ENCODE measurements around the gene CALD1. TPM values are rescaled to one million over a fixed set of nuclear protein-coding genes. Genes with fewer than 3 reads are reported as not detected.

CALD1 gene
- total RNA-seq, 6 experiments from 2014 or later: 1,066 to 1,726 (median 1,102) TPM

- peak overlapping the region; percentile 71 for H3K27ac Mint-ChIP-seq
- peaks cover 68% of the 10 kb centered on the region for H3K4me1 Mint-ChIP-seq (ENCODE audit: low read depth)
- peak overlapping the region; percentile 72 for H3K4me3 Mint-ChIP-seq
These were observed 8.8 kb downstream of the CALD1 start for GRCh38 chr7:134788191-134788590.

GRCh38 chr7:134789967-134790685 lies 10.7 kb downstream of the CALD1 start:
- Mint-ChIP-seq H3K36me3 (ENCODE audit: low read depth) (peaks cover 78% of the 10 kb centered on the region), H3K27ac (peak overlapping the region; percentile 67), H3K4me1 (ENCODE audit: low read depth) (peaks cover 85% of the 10 kb centered on the region), H3K4me3 (peak overlapping the region; percentile 34), H3K9me3 (peaks cover 11% of the 10 kb centered on the region), H3K27me3 (ENCODE audit: insufficient read depth) (peaks cover 12% of the 10 kb centered on the region)
- DNase-seq: no peak
- no peak for TF ChIP-seq CTCF (IDR thresholded peaks at IDR 0.05)

More at GRCh38 chr7:134788191-134788590, 8.8 kb downstream of the CALD1 start:
- peaks cover 12% of the 10 kb centered on the region for H3K27me3 Mint-ChIP-seq (ENCODE audit: insufficient read depth)
- no peak for DNase-seq
- TF ChIP-seq CTCF (IDR thresholded peaks at IDR 0.05): no peak
- peaks cover 11% of the 10 kb centered on the region for H3K9me3 Mint-ChIP-seq
- peaks cover 60% of the 10 kb centered on the region for H3K36me3 Mint-ChIP-seq (ENCODE audit: low read depth)

- no peak for DNase-seq
- H3K27ac Mint-ChIP-seq: peak overlapping the region; percentile 19
- no peak for TF ChIP-seq CTCF (IDR thresholded peaks at IDR 0.05)
These were observed 13.5 kb downstream of the CALD1 start for GRCh38 chr7:134792968-134793367.

GRCh38 chr7:134795231-134795630 lies 15.8 kb downstream of the CALD1 start:
- Mint-ChIP-seq H3K27ac (peak overlapping the region; percentile 1; the same call in 1 of the 2 replicates), H3K4me1 (ENCODE audit: low read depth) (peaks cover 93% of the 10 kb centered on the region), H3K27me3 (ENCODE audit: insufficient read depth) (peaks cover 32% of the 10 kb centered on the region), H3K36me3 (ENCODE audit: low read depth) (peaks cover 80% of the 10 kb centered on the region), H3K9me3 (peaks cover 11% of the 10 kb centered on the region), H3K4me3 (peak overlapping the region; percentile 15; the same call in 1 of the 2 replicates)
- no peak for DNase-seq
- TF ChIP-seq CTCF (IDR thresholded peaks at IDR 0.05): no peak

More at GRCh38 chr7:134792968-134793367, 13.5 kb downstream of the CALD1 start:
- Mint-ChIP-seq H3K27me3 (ENCODE audit: insufficient read depth) (peaks cover 32% of the 10 kb centered on the region), H3K4me3 (peak overlapping the region; percentile 50), H3K4me1 (ENCODE audit: low read depth) (peaks cover 92% of the 10 kb centered on the region), H3K9me3 (peaks cover 11% of the 10 kb centered on the region), H3K36me3 (ENCODE audit: low read depth) (peaks cover 86% of the 10 kb centered on the region)

GRCh38 chr7:134798155-134798554 lies 18.7 kb downstream of the CALD1 start:
- Mint-ChIP-seq H3K4me1 (ENCODE audit: low read depth) (peaks cover 84% of the 10 kb centered on the region), H3K4me3 (peak overlapping the region; percentile 10; the same call in 1 of the 2 replicates), H3K27ac (peak overlapping the region; percentile 39), H3K9me3 (no peaks in the 10 kb centered on the region; the same call in 1 of the 2 replicates), H3K36me3 (ENCODE audit: low read depth) (peaks cover 67% of the 10 kb centered on the region), H3K27me3 (ENCODE audit: insufficient read depth) (peaks cover 24% of the 10 kb centered on the region)
- DNase-seq: no peak
- no peak for TF ChIP-seq CTCF (IDR thresholded peaks at IDR 0.05)
